Fibroblast of skin of left quadriceps (primary cell): Measurements from ENCODE around the gene NKX3-2.

Experiments
- DNase-seq, 2 experiments: peaks; one replicate each; pipeline ENCODE4 v3.0.0-alpha.2; 2013; ENCODE audit warnings: low read depth in 2 of 2

NKX3-2 gene

DNA sequence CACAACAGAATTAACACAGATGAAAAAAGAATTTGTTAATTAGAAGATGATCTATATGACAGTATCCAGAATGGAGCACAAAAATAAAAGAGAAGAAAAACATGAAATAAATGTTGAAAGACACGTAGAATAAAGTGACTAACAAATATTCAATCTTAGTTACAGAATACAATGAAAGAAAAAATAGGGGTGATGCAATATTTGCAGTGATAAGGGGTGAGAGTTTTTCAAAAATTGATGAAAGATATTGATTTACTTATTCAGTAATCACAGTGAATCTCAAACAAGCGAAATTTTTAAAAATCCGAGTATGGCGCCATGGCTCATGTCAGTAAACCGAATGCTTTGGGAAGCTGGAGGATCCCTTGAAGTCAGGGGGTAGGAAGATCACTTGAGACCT is 39.9 kb downstream of the NKX3-2 start:
- no peak for DNase-seq

DNA sequence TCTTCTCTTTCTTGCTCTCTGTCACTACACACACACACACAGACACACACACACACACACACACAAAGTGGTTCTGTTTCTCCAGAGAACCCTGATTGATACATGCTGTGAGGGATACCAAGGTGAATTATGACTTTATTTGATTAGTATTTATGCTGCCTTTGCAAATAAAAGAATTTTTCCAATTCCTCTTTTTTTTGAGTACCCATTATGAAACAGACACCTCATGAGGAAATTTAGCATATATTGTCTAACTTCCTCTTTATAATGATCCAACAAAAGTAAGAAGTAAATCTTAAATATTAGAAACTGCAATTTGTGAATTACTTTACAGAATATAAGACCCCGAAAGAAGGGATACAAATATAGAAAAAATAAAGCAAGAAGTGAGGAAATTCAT is 45.8 kb downstream of the NKX3-2 start:
- DNase-seq: no peak

DNA sequence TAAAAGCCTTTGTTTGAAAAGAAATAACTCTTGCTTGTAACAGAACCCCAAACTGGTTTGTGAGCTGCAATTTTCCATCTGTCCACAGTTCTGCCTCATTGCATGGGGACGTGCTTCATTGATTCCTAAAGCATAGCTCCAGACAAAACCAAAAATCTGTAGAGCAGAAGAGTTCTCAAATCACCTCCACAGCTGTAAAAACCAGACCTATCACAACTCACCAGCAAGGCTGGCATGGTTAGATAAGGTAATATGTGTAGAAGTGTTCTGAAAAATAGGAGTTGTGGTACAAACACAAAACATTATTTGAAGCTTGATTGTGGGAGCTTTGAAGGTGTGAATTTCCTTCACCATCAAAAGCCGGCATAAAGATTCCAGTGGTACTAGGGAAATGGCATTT is 47.7 kb downstream of the NKX3-2 start:
- DNase-seq: no peak

DNA sequence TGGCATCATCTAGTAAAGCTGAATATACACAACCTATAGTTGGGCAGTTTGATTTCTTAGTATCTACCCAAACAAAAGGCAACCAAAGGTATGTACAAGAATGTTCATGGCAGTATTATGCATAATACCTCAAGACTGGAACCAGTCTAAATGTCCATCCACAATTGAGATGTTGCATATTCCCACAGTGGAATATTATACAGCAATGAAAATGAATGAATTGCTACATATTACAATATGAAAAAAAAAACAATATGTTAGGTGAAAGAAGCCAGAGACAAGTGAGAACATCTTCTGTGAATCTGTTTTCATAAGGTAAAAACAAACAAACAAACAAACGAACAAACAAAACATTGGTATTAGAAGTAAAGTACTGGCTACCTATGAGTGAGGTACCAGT is 48.6 kb downstream of the NKX3-2 start:
- no peak for DNase-seq

DNA sequence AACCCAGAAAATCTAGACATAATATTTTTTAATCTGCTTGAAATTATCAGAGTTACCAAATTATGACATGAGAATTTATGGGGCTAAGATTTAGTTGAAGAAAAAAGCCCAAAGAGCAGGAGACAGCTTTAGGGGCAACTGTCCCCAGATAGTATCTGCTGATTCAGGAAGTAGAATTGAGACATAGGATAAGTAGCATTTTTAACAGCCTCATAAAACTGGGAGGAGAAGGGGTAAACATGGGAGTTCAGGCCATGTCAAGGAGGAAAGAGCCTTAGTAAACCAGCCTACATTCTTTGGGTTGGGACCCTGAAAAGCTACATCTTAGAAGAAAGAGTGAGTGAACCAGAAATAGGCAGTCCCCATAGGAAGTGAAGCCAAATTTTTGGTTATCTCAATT is 50.5 kb downstream of the NKX3-2 start:
- DNase-seq: no peak

DNA sequence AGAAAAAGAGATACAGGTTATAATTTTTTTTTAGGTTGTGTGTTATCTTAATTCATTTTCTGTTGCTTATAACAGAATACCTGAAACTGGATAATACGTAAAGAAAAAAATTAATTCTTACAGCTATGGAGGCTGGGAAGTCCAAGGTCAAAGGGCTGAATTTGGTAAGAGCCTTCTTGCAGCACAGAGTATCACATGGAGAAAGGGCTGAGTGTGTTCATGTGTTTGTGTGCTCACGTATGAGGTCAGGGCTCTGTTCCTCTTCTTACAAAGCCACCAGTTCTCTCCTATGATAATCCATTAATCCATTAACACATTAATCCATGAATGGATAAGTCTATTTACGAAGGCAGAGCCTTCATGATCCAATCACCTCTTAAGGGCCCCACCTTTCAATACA is 51.6 kb downstream of the NKX3-2 start:
- no peak for DNase-seq
